Peyer's patch (tissue), 4 donors: ENCODE measurements around the gene STEAP4. TPM values are rescaled to one million over a fixed set of nuclear protein-coding genes. Genes with fewer than 3 reads are reported as not detected.

Source experiments
- DNase-seq, 3 donors: peaks; one replicate each; pipeline ENCODE4 v3.0.0-alpha.2; 2017 to 2019
- H3K27ac ChIP-seq, 4 donors: fragments of 200-600 bp; sonication (generic); one replicate each; pipeline ENCODE4 v1.5.1; 2016 to 2019
- H3K27me3 ChIP-seq, 2 donors: fragments of 200-600 bp; sonication (generic); one replicate each; pipeline ENCODE4 v1.5.1; 2019
- H3K36me3 ChIP-seq, 3 donors: fragments of 200-600 bp; sonication (generic); one replicate each; pipeline ENCODE4 v1.5.1; 2016 to 2019
- H3K4me1 ChIP-seq, 4 donors: fragments of 200-600 bp; sonication (generic); one replicate each; pipeline ENCODE4 v1.5.1; 2016 to 2019
- H3K4me3 ChIP-seq, 4 donors: fragments of 200-600 bp; sonication (generic); 1 replicate in 3 of 4; 2 replicates in 1 of 4; pipeline ENCODE4 v1.5.1; 2016 to 2019; ENCODE audit warnings: mild to moderate bottlenecking in 1 of 4
- H3K9me3 ChIP-seq, 4 donors: fragments of 200-600 bp; sonication (generic); one replicate each; pipeline ENCODE4 v1.5.1; 2016 to 2019; ENCODE audit warnings: mild to moderate bottlenecking in 1 of 4
- POLR2A ChIP-seq, 2 donors: fragments of 450-650 bp; IDR thresholded peaks; one replicate each; pipeline ENCODE4 v1.5.1; 2017; ENCODE audit warnings: antibody characterized with exemption in 2 of 2, mild to moderate bottlenecking in 2 of 2, moderate library complexity in 2 of 2
- total RNA-seq, 4 donors: library from RNA; depleted of rRNA; stranded (reverse); fragments of >200 nt; gene quantifications; one replicate each; pipeline ENCODE4 v1.1.0, GENCODE V29; 2016
- TF ChIP-seq, protein P1 (sequence below), 6 experiments: fragments of 450-650 bp in 4 of 6; fragments of 200-600 bp in 2 of 6; sonication (generic) in 1 of 6; IDR thresholded peaks; one replicate each; pipeline ENCODE4 v1.5.1; 2017 to 2019; ENCODE audit warnings: antibody characterized with exemption in 6 of 6, mild to moderate bottlenecking in 3 of 6, moderate library complexity in 1 of 6

Gene STEAP4
- total RNA-seq, 4 donors from 2014 or later = 1.9 to 16.5 (median 5.1) TPM

DNA sequence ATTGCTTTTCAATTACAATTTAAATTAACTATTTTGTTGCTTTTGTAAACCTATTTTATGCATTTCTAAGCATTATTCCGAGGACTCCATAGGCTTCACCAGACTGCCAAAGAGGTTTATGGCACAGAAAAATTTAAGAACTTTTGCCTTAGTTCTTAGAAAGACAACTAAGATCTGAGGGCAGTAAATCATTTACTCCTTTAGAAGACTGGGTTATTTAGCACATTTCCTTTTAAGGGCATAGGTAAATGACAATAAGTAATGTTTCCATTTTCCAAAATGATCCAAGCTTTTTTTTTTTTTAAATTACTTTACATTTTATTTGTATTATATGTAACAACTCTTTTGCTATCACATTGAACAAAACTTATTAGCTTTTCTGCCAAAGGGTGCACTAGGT lies 15.0 kb upstream of the STEAP4 start:
- no peak for DNase-seq
- no peak for TF ChIP-seq POLR2A (IDR thresholded peaks at IDR 0.05)
- TF ChIP-seq, protein P1, sequence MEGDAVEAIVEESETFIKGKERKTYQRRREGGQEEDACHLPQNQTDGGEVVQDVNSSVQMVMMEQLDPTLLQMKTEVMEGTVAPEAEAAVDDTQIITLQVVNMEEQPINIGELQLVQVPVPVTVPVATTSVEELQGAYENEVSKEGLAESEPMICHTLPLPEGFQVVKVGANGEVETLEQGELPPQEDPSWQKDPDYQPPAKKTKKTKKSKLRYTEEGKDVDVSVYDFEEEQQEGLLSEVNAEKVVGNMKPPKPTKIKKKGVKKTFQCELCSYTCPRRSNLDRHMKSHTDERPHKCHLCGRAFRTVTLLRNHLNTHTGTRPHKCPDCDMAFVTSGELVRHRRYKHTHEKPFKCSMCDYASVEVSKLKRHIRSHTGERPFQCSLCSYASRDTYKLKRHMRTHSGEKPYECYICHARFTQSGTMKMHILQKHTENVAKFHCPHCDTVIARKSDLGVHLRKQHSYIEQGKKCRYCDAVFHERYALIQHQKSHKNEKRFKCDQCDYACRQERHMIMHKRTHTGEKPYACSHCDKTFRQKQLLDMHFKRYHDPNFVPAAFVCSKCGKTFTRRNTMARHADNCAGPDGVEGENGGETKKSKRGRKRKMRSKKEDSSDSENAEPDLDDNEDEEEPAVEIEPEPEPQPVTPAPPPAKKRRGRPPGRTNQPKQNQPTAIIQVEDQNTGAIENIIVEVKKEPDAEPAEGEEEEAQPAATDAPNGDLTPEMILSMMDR (IDR thresholded peaks at IDR 0.05) = no peak
- Histone ChIP-seq H3K27me3 (no peaks in the 10 kb centered on the region), H3K9me3 (no peaks in the 10 kb centered on the region), H3K36me3 (no peaks in the 10 kb centered on the region), H3K27ac (no peak overlapping the region), H3K4me3 (no peak overlapping the region), H3K4me1 (no peaks in the 10 kb centered on the region)

GRCh38 chr7:88318196-88318595 lies 11.5 kb upstream of the STEAP4 start:
- no peak for TF ChIP-seq POLR2A (IDR thresholded peaks at IDR 0.05)
- TF ChIP-seq, protein P1 (IDR thresholded peaks at IDR 0.05) = no peak
- no peak for DNase-seq
- no peak overlapping the region for H3K4me3 ChIP-seq
- H3K9me3 ChIP-seq = no peaks in the 10 kb centered on the region
- H3K4me1 ChIP-seq = no peaks in the 10 kb centered on the region
- H3K36me3 ChIP-seq = no peaks in the 10 kb centered on the region
- H3K27me3 ChIP-seq = no peaks in the 10 kb centered on the region
- no peak overlapping the region for H3K27ac ChIP-seq

- Histone ChIP-seq H3K4me3 (no peak overlapping the region), H3K36me3 (no peaks in the 10 kb centered on the region), H3K27ac (no peak overlapping the region), H3K27me3 (no peaks in the 10 kb centered on the region), H3K9me3 (no peaks in the 10 kb centered on the region), H3K4me1 (no peaks in the 10 kb centered on the region)
- DNase-seq = no peak
- TF ChIP-seq POLR2A (IDR thresholded peaks at IDR 0.05) = no peak
- TF ChIP-seq, protein P1 (IDR thresholded peaks at IDR 0.05) = no peak
Observed at GRCh38 chr7:88317422-88317821, 10.7 kb upstream of the STEAP4 start.

DNA sequence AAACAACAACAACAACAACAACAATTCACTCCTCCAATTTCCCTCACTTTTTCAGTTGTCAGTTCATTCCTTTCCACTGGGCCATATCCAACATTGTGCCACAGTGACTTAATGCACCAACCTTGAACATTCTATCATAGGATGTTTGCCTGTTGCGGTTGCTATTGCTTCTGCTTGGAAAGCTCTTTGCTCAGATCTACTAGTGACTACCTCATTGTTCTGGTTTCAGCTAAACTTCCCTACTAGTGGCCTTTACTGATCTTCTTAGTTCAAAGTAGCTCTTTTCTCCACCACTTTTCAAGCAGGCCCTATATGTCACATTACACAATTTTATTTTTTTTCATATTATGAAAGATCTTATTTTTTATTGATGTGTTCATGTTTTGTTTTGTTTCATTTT lies 9.8 kb upstream of the STEAP4 start:
- Histone ChIP-seq H3K4me1 (no peaks in the 10 kb centered on the region), H3K9me3 (no peaks in the 10 kb centered on the region), H3K36me3 (no peaks in the 10 kb centered on the region), H3K27me3 (no peaks in the 10 kb centered on the region), H3K4me3 (no peak overlapping the region), H3K27ac (no peak overlapping the region)
- TF ChIP-seq, protein P1 (IDR thresholded peaks at IDR 0.05) = no peak
- no peak for TF ChIP-seq POLR2A (IDR thresholded peaks at IDR 0.05)
- no peak for DNase-seq

DNA sequence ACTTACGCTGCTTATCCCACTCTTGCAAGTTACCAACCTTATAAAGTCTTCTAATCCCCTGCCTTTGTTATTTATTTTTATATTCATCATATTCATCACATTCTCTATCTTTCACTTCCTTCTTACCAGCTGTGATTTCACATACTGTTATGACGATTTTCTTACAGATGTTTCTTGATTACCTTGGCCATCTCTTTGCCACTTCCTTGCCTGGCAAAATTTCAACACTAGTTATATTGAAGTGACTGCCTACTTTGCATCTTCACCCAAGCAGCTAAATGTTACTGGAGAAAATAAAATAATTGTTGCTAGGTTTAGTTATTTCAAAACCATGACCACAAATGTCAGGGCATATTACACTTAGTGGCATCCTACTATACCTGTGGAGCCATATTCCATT lies 8.8 kb upstream of the STEAP4 start:
- Histone ChIP-seq H3K4me1 (no peaks in the 10 kb centered on the region), H3K27me3 (no peaks in the 10 kb centered on the region), H3K9me3 (no peaks in the 10 kb centered on the region), H3K4me3 (no peak overlapping the region), H3K36me3 (no peaks in the 10 kb centered on the region), H3K27ac (no peak overlapping the region)
- no peak for DNase-seq
- no peak for TF ChIP-seq POLR2A (IDR thresholded peaks at IDR 0.05)
- TF ChIP-seq, protein P1 (IDR thresholded peaks at IDR 0.05) = no peak

DNA sequence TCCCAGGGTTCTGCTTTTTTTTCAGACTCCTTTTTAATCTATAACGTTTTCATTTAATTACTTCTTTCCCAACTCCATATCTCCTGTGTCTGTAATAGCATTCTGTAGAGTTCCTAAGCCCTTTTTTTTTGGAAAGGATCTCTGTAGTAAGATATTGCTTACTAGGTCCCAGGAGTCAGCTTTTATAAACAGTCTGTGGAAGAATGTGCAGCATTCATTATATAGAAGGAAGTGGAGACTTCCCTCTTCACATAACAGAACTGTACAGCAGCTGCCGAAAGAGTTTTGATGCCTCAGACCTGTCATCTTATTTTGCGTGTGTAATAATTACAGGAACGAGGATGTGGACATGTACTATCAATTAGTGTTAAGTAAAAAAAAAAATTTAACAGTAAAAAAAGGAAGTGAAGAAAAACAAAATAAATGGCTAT lies 7.4 kb upstream of the STEAP4 start:
- Histone ChIP-seq H3K27me3 (no peaks in the 10 kb centered on the region), H3K36me3 (no peaks in the 10 kb centered on the region), H3K9me3 (no peaks in the 10 kb centered on the region), H3K4me3 (no peak overlapping the region), H3K4me1 (no peaks in the 10 kb centered on the region), H3K27ac (no peak overlapping the region)
- no peak for DNase-seq
- TF ChIP-seq, protein P1 (IDR thresholded peaks at IDR 0.05) = no peak
- TF ChIP-seq POLR2A (IDR thresholded peaks at IDR 0.05) = no peak
